ENCODE data around the gene PKNOX2. TPM values are rescaled to one million over a fixed set of nuclear protein-coding genes. Genes with fewer than 3 reads are reported as not detected.

PKNOX2 gene
- total and polyA plus RNA-seq, 2 of the 8 experiments (the other 6 are each of a cell fraction or from before 2014, with no cell fraction given) = 2.0 TPM

DNA sequence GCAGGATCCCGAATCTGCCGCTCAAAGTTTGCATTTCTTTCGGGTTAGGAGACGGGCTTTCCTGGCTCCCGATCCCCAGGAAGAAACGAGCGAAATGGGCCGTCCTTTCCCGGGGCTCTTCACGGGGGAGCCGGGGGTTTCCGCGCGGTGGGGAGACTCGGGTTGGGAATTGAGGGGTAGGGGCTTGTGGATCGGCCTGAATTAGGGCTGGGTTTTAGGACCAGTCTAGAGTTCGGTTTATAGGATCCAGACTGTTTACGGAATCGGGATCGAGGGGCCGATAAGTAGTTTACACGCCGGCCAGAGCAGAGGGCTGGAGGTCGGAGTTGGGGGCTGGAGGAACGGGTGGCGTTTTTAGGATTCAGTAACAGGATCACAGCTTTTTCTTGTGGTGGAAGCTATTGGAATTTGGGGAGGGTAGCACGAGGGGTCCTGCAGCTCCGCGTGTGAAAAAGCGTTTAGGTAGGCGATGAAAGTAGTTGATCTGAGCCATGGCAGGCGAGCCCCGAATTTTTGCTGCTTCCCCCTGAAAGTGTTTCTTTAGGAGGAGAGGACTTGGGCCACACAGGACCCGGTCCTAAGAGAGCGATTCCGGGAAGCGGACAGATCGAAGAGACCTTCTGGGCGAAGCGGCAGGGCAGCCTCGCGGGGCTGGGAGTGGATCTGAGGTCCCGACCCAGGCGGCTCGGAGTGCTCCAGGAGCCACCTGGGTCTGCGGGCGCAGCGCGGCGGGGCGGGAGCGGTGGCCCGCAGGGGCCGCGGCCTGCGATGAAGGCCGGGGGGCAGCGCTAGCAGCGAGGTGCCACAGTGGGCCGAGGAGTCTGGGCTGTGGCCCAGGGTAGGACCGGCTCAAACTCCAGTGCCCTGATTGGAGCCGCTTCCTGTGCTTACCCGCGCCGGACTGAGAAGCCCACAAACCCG lies 1.6 kb downstream of the PKNOX2 start (continued):
- TF ChIP-seq SRF (IDR thresholded peaks at IDR 0.05; ENCODE audit: low read depth, low read length) (no peak), RXRA (IDR thresholded peaks at IDR 0.05; ENCODE audit: insufficient read depth, low read depth, low read length) (no peak), SUZ12 (IDR thresholded peaks at IDR 0.05; ENCODE audit: low read length) (peak; percentile 88), POLR2AphosphoS5 (IDR thresholded peaks at IDR 0.05; ENCODE audit: low read depth, low read length) (no peak), SAP30 (IDR thresholded peaks at IDR 0.05; ENCODE audit: insufficient read depth, insufficient replicate concordance, low read length) (no peak), CBX5 (IDR thresholded peaks at IDR 0.05; ENCODE audit: low read depth, low read length) (no peak), NANOG (IDR thresholded peaks at IDR 0.05; ENCODE audit: insufficient read depth, low read depth, low read length, poor library complexity, severe bottlenecking) (no peak), RNF2 (IDR thresholded peaks at IDR 0.05; ENCODE audit: borderline replicate concordance, low read depth, low read length, missing control alignments, poor library complexity, severe bottlenecking) (peak; percentile 84), EZH2 (IDR thresholded peaks at IDR 0.05; ENCODE audit: low read depth, low read length, severe bottlenecking) (peak; percentile 88), KDM1A (IDR thresholded peaks at IDR 0.05; ENCODE audit: borderline replicate concordance, low read length) (no peak), KDM4A (IDR thresholded peaks at IDR 0.05; ENCODE audit: low read depth, low read length, severe bottlenecking) (peak; percentile 12)
- TF ChIP-seq, protein P1, sequence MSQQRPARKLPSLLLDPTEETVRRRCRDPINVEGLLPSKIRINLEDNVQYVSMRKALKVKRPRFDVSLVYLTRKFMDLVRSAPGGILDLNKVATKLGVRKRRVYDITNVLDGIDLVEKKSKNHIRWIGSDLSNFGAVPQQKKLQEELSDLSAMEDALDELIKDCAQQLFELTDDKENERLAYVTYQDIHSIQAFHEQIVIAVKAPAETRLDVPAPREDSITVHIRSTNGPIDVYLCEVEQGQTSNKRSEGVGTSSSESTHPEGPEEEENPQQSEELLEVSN (IDR thresholded peaks at IDR 0.05) = no peak

Data from H1 (cell line).